Mesendoderm (in vitro differentiated cells): ENCODE results near the gene MGST3.
"Not testable (repeated sequence)": the region's sequence is repeated elsewhere in the genome, so short reads cannot be mapped to it uniquely, and the experiment has no call there.

ENCODE experiments used
- DNase-seq: peaks from one replicate; pipeline ENCODE4 v3.0.0; 2013
- H2AK5ac ChIP-seq: 2 replicates; pipeline ENCODE4 v1.6.1; 2013; ENCODE audit warnings: low read length, inconsistent platforms
- H2BK120ac ChIP-seq: 2 replicates; pipeline ENCODE4 v1.6.1; 2013; ENCODE audit warnings: low read depth, mild to moderate bottlenecking, low read length, moderate library complexity, mixed read lengths
- H2BK15ac ChIP-seq: replicated peaks from 2 replicates; pipeline ENCODE4 v1.6.1; 2013; ENCODE audit warnings: low read depth, mild to moderate bottlenecking, moderate library complexity
- H2BK5ac ChIP-seq: 2 replicates; pipeline ENCODE4 v1.6.1; 2013; ENCODE audit warnings: low read length, inconsistent platforms
- H3K18ac ChIP-seq: 2 replicates; pipeline ENCODE4 v1.6.1; 2013; ENCODE audit warnings: mild to moderate bottlenecking, low read length, mixed read lengths
- H3K23ac ChIP-seq: one replicate; pipeline ENCODE4 v1.6.1; 2013; ENCODE audit warnings: low read length
- H3K27ac ChIP-seq: 2 replicates; pipeline ENCODE4 v1.5.1; 2013; ENCODE audit warnings: low read depth, mild to moderate bottlenecking, inconsistent platforms, low read length, moderate library complexity
- H3K27me3 ChIP-seq: 2 replicates; pipeline ENCODE4 v1.6.1; 2013; ENCODE audit warnings: low read length, control low read depth, mild to moderate bottlenecking, inconsistent platforms; ENCODE audit not compliant: insufficient read depth, poor library complexity
- H3K36me3 ChIP-seq: 2 replicates; pipeline ENCODE4 v1.6.1; 2013; ENCODE audit warnings: low read length, inconsistent platforms; ENCODE audit not compliant: control insufficient read depth, insufficient read depth
- H3K4ac ChIP-seq: one replicate; pipeline ENCODE4 v1.6.1; 2013; ENCODE audit warnings: low read depth, mild to moderate bottlenecking, low read length, moderate library complexity
- H3K4me1 ChIP-seq: 2 replicates; pipeline ENCODE4 v1.6.1; 2013; ENCODE audit warnings: low read depth, low read length, inconsistent platforms; ENCODE audit not compliant: control insufficient read depth
- H3K4me2 ChIP-seq: 2 replicates; pipeline ENCODE4 v1.6.1; 2013; ENCODE audit warnings: low read length
- H3K4me3 ChIP-seq: 2 replicates; pipeline ENCODE4 v1.5.1; 2013; ENCODE audit warnings: mild to moderate bottlenecking, low read length
- H3K56ac ChIP-seq: one replicate; pipeline ENCODE4 v1.6.1; 2013; ENCODE audit warnings: low read length
- H3K79me1 ChIP-seq: 2 replicates; pipeline ENCODE4 v1.6.1; 2013; ENCODE audit warnings: low read length, inconsistent platforms
- H3K79me2 ChIP-seq: 2 replicates; pipeline ENCODE4 v1.6.1; 2013; ENCODE audit warnings: mild to moderate bottlenecking, low read length; ENCODE audit not compliant: control insufficient read depth, insufficient read depth
- H3K9ac ChIP-seq: 2 replicates; pipeline ENCODE4 v1.6.1; 2013; ENCODE audit warnings: low read length, inconsistent platforms
- H4K5ac ChIP-seq: one replicate; pipeline ENCODE4 v1.6.1; 2013; ENCODE audit warnings: low read length
- H4K8ac ChIP-seq: one replicate; pipeline ENCODE4 v1.6.1; 2013; ENCODE audit warnings: low read depth, mild to moderate bottlenecking, control low read depth, low read length, moderate library complexity
- WGBS: extraction: QIAGEN DNeasy Blood & Tissue Kit; methylation state at CpG from one replicate; pipeline ENCODE4 v1.1.7; 2013; ENCODE audit warnings: low lambda C conversion rate, missing lambda C conversion rate; ENCODE audit not compliant: insufficient coverage; ENCODE audit errors: extremely low coverage; 5-methylcytosine and 5-hydroxymethylcytosine counted together

MGST3 gene

DNA sequence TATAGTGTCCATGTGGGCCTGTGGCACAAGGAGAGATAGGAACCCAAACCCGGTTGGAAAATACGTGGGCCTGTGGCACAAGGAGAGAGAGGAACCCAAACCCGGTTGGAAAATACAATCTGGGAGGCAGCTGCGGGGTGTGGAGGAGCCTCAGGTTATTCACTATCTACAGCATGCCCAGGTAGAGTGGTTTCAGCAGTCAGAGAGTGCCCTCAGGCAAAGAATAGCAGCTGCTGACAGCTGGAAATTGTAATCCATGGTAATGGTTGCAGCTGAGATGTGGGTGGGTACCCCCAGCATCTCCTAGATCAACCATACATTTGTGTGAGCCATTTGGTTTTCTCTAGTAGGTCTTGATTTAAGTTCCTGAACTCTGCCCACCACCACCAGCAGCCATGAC lies 25.8 kb upstream of the MGST3 start:
- no peak for DNase-seq
- no CpG with 5 or more reads among the region's 4 CpGs for WGBS
- H3K9ac ChIP-seq: no peak overlapping the region

DNA sequence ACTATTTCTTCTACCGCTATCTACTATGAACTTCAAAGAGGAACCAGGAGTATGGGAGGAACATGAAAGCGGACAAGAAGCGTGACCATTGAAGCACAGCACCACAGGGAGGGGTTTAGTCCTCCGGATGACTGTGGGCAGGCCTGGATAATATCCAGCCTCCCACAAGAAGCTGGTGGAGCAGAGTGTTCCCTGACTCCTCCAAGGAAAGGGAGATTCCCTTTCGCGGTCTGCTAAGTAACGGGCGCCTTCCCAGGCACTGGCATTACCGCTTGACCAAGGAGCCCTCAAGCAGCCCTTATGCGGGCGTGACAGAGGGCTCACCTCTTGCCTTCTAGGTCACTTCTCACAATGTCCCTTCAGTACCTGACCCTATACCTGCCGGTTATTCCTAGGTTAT lies 24.4 kb upstream of the MGST3 start:
- H3K4me1 ChIP-seq, H2BK15ac ChIP-seq, H2AK5ac ChIP-seq, H3K9ac ChIP-seq, H3K27me3 ChIP-seq, H2BK120ac ChIP-seq, H3K79me1 ChIP-seq, H3K56ac ChIP-seq, H3K36me3 ChIP-seq, H3K4ac ChIP-seq, H3K4me2 ChIP-seq, H3K27ac ChIP-seq, H3K79me2 ChIP-seq, H4K8ac ChIP-seq, H2BK5ac ChIP-seq, H3K4me3 ChIP-seq, H3K18ac ChIP-seq, H4K5ac ChIP-seq, DNase-seq, H3K23ac ChIP-seq: not testable (repeated sequence)
- WGBS: no CpG with 5 or more reads among the region's 12 CpGs

More for the DNA sequence above, 25.8 kb upstream of the MGST3 start:
- Histone ChIP-seq H3K18ac (no peak overlapping the region), H3K4me3 (no peak overlapping the region), H2BK5ac (no peak overlapping the region), H3K36me3 (no peaks in the 10 kb centered on the region), H3K4me1 (no peaks in the 10 kb centered on the region), H3K56ac (no peak overlapping the region), H2AK5ac (no peak overlapping the region), H3K27ac (no peak overlapping the region), H3K79me1 (no peaks in the 10 kb centered on the region), H3K23ac (no peak overlapping the region), H2BK120ac (no peak overlapping the region), H4K8ac (no peak overlapping the region), H2BK15ac (no peak overlapping the region), H3K79me2 (no peaks in the 10 kb centered on the region), H3K27me3 (no peaks in the 10 kb centered on the region), H3K4me2 (no peak overlapping the region), H3K4ac (no peak overlapping the region), H4K5ac (no peak overlapping the region)

DNA sequence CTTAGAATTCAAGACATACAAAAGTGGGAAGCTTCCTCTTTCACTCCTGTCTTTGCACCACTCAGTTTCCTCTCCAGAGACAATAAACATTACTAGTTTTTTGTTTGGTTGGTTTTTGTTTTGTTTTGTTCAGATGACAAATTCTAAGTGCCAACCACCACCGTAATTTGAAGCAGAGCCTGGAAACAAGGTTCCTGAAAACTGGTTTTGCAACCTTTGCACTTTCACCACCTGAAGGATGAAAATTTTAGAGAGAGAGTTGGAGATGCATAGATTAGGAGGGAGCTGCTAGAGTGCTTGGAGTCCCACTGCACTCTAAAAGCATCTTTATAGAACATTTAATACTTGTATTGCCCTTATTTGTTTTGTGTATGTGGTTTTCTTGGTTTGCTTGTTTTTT lies 20.2 kb upstream of the MGST3 start:
- H4K5ac ChIP-seq: no peak overlapping the region
- no peak overlapping the region for H3K9ac ChIP-seq
- no peak overlapping the region for H2BK120ac ChIP-seq
- no peak overlapping the region for H3K23ac ChIP-seq
- no peak overlapping the region for H2BK15ac ChIP-seq
- no peak overlapping the region for H4K8ac ChIP-seq
- no peak overlapping the region for H2AK5ac ChIP-seq
- no peak overlapping the region for H3K56ac ChIP-seq
- no peak overlapping the region for H3K4me2 ChIP-seq
- H3K36me3 ChIP-seq: no peaks in the 10 kb centered on the region
- no peaks in the 10 kb centered on the region for H3K79me2 ChIP-seq
- H3K4me1 ChIP-seq: no peaks in the 10 kb centered on the region
- H3K79me1 ChIP-seq: no peaks in the 10 kb centered on the region
- H3K27me3 ChIP-seq: no peaks in the 10 kb centered on the region
- H3K27ac ChIP-seq: no peak overlapping the region
- H2BK5ac ChIP-seq: no peak overlapping the region
- no peak overlapping the region for H3K4me3 ChIP-seq
- H3K4ac ChIP-seq: no peak overlapping the region
- no peak overlapping the region for H3K18ac ChIP-seq
- WGBS: no CpG with 5 or more reads among the region's 1 CpG
- no peak for DNase-seq

DNA sequence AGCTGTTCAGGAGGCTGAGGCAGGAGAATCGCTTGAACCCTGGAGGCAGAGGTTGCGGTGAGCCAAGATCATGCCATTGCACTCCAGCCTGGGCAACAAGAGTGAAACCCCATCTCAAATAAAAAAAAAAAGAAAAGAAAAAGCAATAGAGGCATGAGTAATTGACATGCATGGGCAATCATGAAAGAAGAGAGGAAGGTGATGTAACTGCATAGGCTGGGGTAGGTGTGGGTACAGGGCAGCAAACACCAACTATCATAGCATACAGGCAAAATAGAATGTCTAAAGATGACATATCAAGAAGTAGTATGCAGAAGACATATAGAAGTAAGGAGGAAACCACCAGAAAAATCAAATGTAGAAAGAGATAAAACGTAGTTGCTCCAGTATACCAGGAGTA lies 19.0 kb upstream of the MGST3 start:
- no CpG with 5 or more reads among the region's 3 CpGs for WGBS

DNA sequence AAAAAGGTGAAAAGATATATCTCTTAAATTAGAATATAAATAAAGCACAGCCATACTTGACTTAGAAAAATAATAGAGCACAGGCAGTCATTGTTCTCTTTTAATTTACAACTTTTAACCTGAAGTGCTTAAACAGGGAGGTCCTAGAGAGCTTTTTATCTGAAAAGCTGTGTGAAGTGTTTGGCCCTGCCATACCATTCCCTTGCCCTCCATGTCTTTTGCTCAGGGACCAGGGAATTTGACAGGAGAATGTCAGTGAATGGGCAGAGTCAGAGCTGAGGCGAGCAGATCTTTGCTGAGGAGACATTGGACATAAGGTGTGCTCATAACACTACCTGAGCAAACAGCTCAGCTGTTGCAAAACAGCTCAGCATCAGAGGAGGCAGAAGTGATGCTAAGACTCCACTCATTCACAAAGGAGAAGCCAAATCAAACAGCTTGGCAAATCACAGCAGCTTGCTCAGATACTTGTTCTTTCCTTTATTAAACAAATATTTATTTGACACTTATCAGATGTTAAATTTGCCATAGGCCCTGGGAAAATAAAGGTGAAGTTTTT lies 14.9 kb upstream of the MGST3 start:
- H3K4me1 ChIP-seq: no peaks in the 10 kb centered on the region
- no peak overlapping the region for H4K8ac ChIP-seq
- H3K27ac ChIP-seq: no peak overlapping the region
- H3K36me3 ChIP-seq: no peaks in the 10 kb centered on the region
- WGBS: no CpG with 5 or more reads among the region's 1 CpG
- H3K56ac ChIP-seq: no peak overlapping the region
- no peak overlapping the region for H4K5ac ChIP-seq
- H2BK15ac ChIP-seq: no peak overlapping the region
- H3K4me3 ChIP-seq: no peak overlapping the region
- H2BK5ac ChIP-seq: no peak overlapping the region
- no peaks in the 10 kb centered on the region for H3K79me2 ChIP-seq
- no peaks in the 10 kb centered on the region for H3K27me3 ChIP-seq
- DNase-seq: no peak
- H3K23ac ChIP-seq: no peak overlapping the region
- no peak overlapping the region for H3K4ac ChIP-seq
- no peak overlapping the region for H3K18ac ChIP-seq
- H3K4me2 ChIP-seq: no peak overlapping the region
- no peak overlapping the region for H3K9ac ChIP-seq
- no peaks in the 10 kb centered on the region for H3K79me1 ChIP-seq
- no peak overlapping the region for H2AK5ac ChIP-seq
- no peak overlapping the region for H2BK120ac ChIP-seq

More for the DNA sequence above, 19.0 kb upstream of the MGST3 start:
- Histone ChIP-seq H3K4me1 (no peaks in the 10 kb centered on the region), H3K36me3 (no peaks in the 10 kb centered on the region), H3K79me2 (no peaks in the 10 kb centered on the region), H3K9ac (no peak overlapping the region), H3K27me3 (no peaks in the 10 kb centered on the region), H2BK120ac (no peak overlapping the region), H3K56ac (no peak overlapping the region), H3K4me3 (no peak overlapping the region), H3K79me1 (no peaks in the 10 kb centered on the region), H4K8ac (no peak overlapping the region), H3K4ac (no peak overlapping the region), H3K18ac (no peak overlapping the region), H2BK5ac (no peak overlapping the region), H3K23ac (no peak overlapping the region), H3K4me2 (no peak overlapping the region), H2BK15ac (no peak overlapping the region), H2AK5ac (no peak overlapping the region), H4K5ac (no peak overlapping the region), H3K27ac (no peak overlapping the region)
- DNase-seq: no peak

DNA sequence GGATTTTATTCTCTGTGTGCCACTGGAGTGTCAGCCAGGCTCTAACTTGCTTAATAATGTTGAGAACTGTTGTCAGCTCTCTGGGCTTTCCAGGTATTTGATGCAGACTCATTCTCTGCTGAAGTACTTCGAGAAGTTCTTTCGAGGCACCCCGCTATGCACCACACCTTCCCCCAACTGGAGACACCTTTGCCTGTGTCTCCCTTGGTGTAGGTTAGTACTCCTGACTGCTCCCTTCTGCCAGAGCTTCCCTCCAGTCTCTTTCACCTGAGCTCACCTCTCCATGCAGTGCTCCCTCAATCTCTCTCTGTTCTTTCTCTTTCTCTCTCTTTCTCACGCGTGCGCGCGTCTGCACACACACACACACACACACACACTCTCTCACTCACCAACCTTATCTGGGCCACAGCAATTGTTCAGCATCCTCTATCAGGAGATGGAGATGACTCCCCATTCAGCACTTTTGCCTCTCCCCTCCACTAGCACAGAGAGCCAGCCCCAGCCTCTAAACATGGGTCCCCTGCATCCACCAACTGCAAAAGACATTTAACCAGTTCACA lies 14.0 kb upstream of the MGST3 start:
- Histone ChIP-seq H3K18ac (no peak overlapping the region), H3K4me3 (no peak overlapping the region), H3K4me1 (no peaks in the 10 kb centered on the region), H3K9ac (no peak overlapping the region), H2BK120ac (no peak overlapping the region), H2BK5ac (no peak overlapping the region), H3K4ac (no peak overlapping the region), H3K4me2 (no peak overlapping the region), H3K27me3 (no peaks in the 10 kb centered on the region), H3K79me1 (no peaks in the 10 kb centered on the region), H3K36me3 (no peaks in the 10 kb centered on the region), H3K27ac (no peak overlapping the region), H3K56ac (no peak overlapping the region), H4K5ac (no peak overlapping the region), H2AK5ac (no peak overlapping the region), H2BK15ac (no peak overlapping the region), H3K79me2 (no peaks in the 10 kb centered on the region), H3K23ac (no peak overlapping the region), H4K8ac (no peak overlapping the region)
- no peak for DNase-seq
- no CpG with 5 or more reads among the region's 8 CpGs for WGBS
